HG03045 (cell line): ENCODE measurements around the gene ZSCAN20.

Experiments used
- ATAC-seq: cut with Tn5 transposase; IDR thresholded peaks from one replicate; pipeline ENCODE4 v1.9.1; 2021; ENCODE audit warnings: mild to moderate bottlenecking, moderate library complexity; ENCODE audit not compliant: unreplicated experiment

Gene ZSCAN20

GRCh38 chr1:33527934-33528333 is 55.5 kb downstream of the ZSCAN20 start:
- ATAC-seq, result no peak

GRCh38 chr1:33529957-33530356 is 57.5 kb downstream of the ZSCAN20 start:
- no peak for ATAC-seq

- no peak for ATAC-seq
These were observed 59.8 kb downstream of the ZSCAN20 start for GRCh38 chr1:33532250-33532649.

- ATAC-seq, result no peak
These were observed 60.5 kb downstream of the ZSCAN20 start for GRCh38 chr1:33532936-33533335.

- no peak for ATAC-seq
These were observed 62.9 kb downstream of the ZSCAN20 start for GRCh38 chr1:33535334-33535733.

- no peak for ATAC-seq
These were observed 65.4 kb downstream of the ZSCAN20 start for GRCh38 chr1:33537885-33538284.

- ATAC-seq, result no peak
These were observed 69.5 kb downstream of the ZSCAN20 start for GRCh38 chr1:33541966-33542365.
